Urothelium cell line (cell line): ENCODE results near the gene DCT.

Source experiments
- DNase-seq: peaks from one replicate; pipeline ENCODE4 v3.0.0; 2011; ENCODE audit warnings: low spot score, mixed read lengths
- FAIRE-seq: peaks from 2 replicates; lab custom pipeline; 2011; peaks lifted over from hg19 to GRCh38; lab: Jason Lieb, UNC

The DCT gene

GRCh38 chr13:94454906-94455305 is 24.6 kb downstream of the DCT start:
- DNase-seq (no peak), FAIRE-seq (no peak)

- DNase-seq (no peak), FAIRE-seq (no peak)
Measured at GRCh38 chr13:94454334-94454733, 25.1 kb downstream of the DCT start.

- DNase-seq (no peak), FAIRE-seq (no peak)
Measured at GRCh38 chr13:94444826-94445225, 34.7 kb downstream of the DCT start.

- FAIRE-seq (no peak), DNase-seq (peak; percentile 48)
Measured at GRCh38 chr13:94435604-94436226, 43.8 kb downstream of the DCT start.

- FAIRE-seq, result no peak
Measured at GRCh38 chr13:94433055-94433961, 46.2 kb downstream of the DCT start.

GRCh38 chr13:94431987-94432386 is 47.5 kb downstream of the DCT start:
- FAIRE-seq, result peak; percentile 5
- no peak for DNase-seq

More at GRCh38 chr13:94433055-94433961, 46.2 kb downstream of the DCT start:
- no peak for DNase-seq

GRCh38 chr13:94431574-94431973 is 47.9 kb downstream of the DCT start:
- FAIRE-seq (no peak), DNase-seq (no peak)

- FAIRE-seq, result peak; percentile 32
- no peak for DNase-seq
Measured at GRCh38 chr13:94427313-94427953, 52.0 kb downstream of the DCT start.

- no peak for FAIRE-seq
- no peak for DNase-seq
Measured at GRCh38 chr13:94419925-94420305, 59.6 kb downstream of the DCT start.

- DNase-seq, result no peak
- FAIRE-seq, result no peak
Measured at GRCh38 chr13:94419304-94419924, 60.1 kb downstream of the DCT start.

GRCh38 chr13:94417294-94417693 is 62.2 kb downstream of the DCT start:
- DNase-seq (no peak), FAIRE-seq (no peak)

GRCh38 chr13:94416454-94417080 is 62.9 kb downstream of the DCT start:
- peak; percentile 33 for DNase-seq

GRCh38 chr13:94415500-94416237 is 63.8 kb downstream of the DCT start:
- no peak for DNase-seq
- no peak for FAIRE-seq

More at GRCh38 chr13:94416454-94417080, 62.9 kb downstream of the DCT start:
- no peak for FAIRE-seq

GRCh38 chr13:94414708-94415107 is 64.8 kb downstream of the DCT start:
- no peak for DNase-seq
- no peak for FAIRE-seq

GRCh38 chr13:94414141-94414540 is 65.3 kb downstream of the DCT start:
- FAIRE-seq (no peak), DNase-seq (no peak)

- DNase-seq (no peak), FAIRE-seq (no peak)
Measured at GRCh38 chr13:94413598-94413944, 65.9 kb downstream of the DCT start.

GRCh38 chr13:94412870-94413597 is 66.4 kb downstream of the DCT start:
- FAIRE-seq (no peak), DNase-seq (no peak)

- DNase-seq, result no peak
- FAIRE-seq, result no peak
Measured at GRCh38 chr13:94411747-94412146, 67.7 kb downstream of the DCT start.

- DNase-seq (no peak), FAIRE-seq (no peak)
Measured at GRCh38 chr13:94408314-94409036, 71.0 kb downstream of the DCT start.
